Thyroid gland (tissue), 4 donors: Measurements from ENCODE around the gene RPS6KA6.

Experiments
- POLR2A ChIP-seq, 2 donors: fragments of 450-650 bp; IDR thresholded peaks; one replicate each; pipeline ENCODE4 v1.6.1; 2017; ENCODE audit warnings: antibody characterized with exemption in 2 of 2, mild to moderate bottlenecking in 2 of 2, moderate library complexity in 1 of 2
- TF ChIP-seq, protein P1 (sequence below), 6 experiments: fragments of 200-600 bp in 3 of 6; fragments of 450-650 bp in 3 of 6; sonication (generic) in 3 of 6; IDR thresholded peaks; one replicate each; pipeline ENCODE4 v1.5.1; 2016 to 2019; ENCODE audit warnings: antibody characterized with exemption in 6 of 6, mild to moderate bottlenecking in 2 of 6, inconsistent platforms in 1 of 6, moderate library complexity in 1 of 6

DNA sequence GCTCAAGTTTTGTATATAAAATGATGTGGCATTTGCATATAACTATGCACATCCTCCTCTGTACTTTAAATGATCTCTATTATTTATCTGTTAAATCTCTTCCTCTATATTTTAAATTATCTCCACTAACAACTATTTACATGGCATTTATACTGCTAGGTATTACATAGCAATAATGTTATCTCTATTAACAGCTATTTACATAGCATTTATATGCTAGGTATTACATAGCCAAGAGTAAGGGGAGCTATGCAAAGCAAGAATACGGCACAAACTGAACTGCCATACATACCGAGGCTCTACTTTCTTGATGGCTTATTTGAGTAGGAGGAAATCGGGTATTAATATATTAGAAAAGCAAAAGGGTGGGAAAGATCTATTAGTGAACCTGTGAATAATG is 12.7 kb downstream of the RPS6KA6 start:
- TF ChIP-seq POLR2A (IDR thresholded peaks at IDR 0.05): no peak
- TF ChIP-seq, protein P1, sequence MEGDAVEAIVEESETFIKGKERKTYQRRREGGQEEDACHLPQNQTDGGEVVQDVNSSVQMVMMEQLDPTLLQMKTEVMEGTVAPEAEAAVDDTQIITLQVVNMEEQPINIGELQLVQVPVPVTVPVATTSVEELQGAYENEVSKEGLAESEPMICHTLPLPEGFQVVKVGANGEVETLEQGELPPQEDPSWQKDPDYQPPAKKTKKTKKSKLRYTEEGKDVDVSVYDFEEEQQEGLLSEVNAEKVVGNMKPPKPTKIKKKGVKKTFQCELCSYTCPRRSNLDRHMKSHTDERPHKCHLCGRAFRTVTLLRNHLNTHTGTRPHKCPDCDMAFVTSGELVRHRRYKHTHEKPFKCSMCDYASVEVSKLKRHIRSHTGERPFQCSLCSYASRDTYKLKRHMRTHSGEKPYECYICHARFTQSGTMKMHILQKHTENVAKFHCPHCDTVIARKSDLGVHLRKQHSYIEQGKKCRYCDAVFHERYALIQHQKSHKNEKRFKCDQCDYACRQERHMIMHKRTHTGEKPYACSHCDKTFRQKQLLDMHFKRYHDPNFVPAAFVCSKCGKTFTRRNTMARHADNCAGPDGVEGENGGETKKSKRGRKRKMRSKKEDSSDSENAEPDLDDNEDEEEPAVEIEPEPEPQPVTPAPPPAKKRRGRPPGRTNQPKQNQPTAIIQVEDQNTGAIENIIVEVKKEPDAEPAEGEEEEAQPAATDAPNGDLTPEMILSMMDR (IDR thresholded peaks at IDR 0.05): no peak
